GM12873 (cell line): ENCODE results near the gene GPRC5D.

Experiments
- CTCF ChIP-seq: IDR thresholded peaks from 2 replicates; pipeline ENCODE4 v1.5.1; 2012; ENCODE audit warnings: low read depth, mild to moderate bottlenecking, moderate library complexity, low read length, control low read depth; ENCODE audit not compliant: insufficient read depth; ENCODE audit errors: missing control alignments

Gene GPRC5D

GRCh38 chr12:12960639-12961209, 8.8 kb upstream of the GPRC5D start:
- no peak for TF ChIP-seq CTCF

GRCh38 chr12:12958886-12959285, 6.9 kb upstream of the GPRC5D start:
- no peak for TF ChIP-seq CTCF

- TF ChIP-seq CTCF: no peak
These were observed 3.1 kb upstream of the GPRC5D start for GRCh38 chr12:12954878-12955625.

GRCh38 chr12:12954356-12954755, 2.4 kb upstream of the GPRC5D start:
- no peak for TF ChIP-seq CTCF

GRCh38 chr12:12951504-12951903, 466 bp downstream of the GPRC5D start:
- no peak for TF ChIP-seq CTCF

DNA sequence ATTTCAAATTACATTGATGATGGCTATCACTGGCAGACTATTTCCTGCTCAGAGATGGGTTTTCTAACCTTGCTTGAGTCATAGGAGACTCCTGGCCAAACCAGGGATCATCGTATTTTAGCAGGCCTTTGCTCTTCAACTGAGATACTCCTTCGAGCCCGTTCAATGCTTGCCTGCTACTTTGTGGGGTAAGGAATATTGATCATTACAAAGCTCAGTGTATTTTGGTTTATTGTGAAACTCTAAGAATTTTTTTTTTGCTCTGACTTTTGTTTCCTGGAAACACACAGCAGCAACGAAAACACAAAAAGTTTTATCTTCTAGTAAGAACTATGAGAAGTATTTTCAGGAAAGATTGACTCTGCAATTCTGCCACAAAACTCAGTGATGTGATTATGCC, 4.1 kb downstream of the GPRC5D start:
- TF ChIP-seq CTCF: no peak

- TF ChIP-seq CTCF: no peak
These were observed 5.1 kb downstream of the GPRC5D start for GRCh38 chr12:12946686-12947355.
